ENCODE results near the gene DOC2A.

The DOC2A gene

GRCh38 chr16:29994600-29995323, 16.1 kb downstream of the DOC2A start:
- H3K4me1 ChIP-seq (ENCODE audit: control insufficient read depth, low read length), result peaks cover 36% of the 10 kb centered on the region
- TF ChIP-seq EZH2phosphoT487 (IDR thresholded peaks at IDR 0.05; ENCODE audit: borderline replicate concordance, low read length), result no peak
- no peak for TF ChIP-seq CTCF (IDR thresholded peaks at IDR 0.05; ENCODE audit: low read depth, low read length, poor library complexity, severe bottlenecking)
- H3K79me2 ChIP-seq (ENCODE audit: control insufficient read depth, low read length), result peaks cover 38% of the 10 kb centered on the region
- H3K4me3 ChIP-seq (ENCODE audit: low read length), result peak overlapping the region; percentile 89
- peak overlapping the region; percentile 97 for H3K27ac ChIP-seq (ENCODE audit: low read depth, low read length)
- peak overlapping the region; percentile 100 for H3K4me2 ChIP-seq (ENCODE audit: low read length)
- H3F3A ChIP-seq (ENCODE audit: control insufficient read depth, insufficient read depth), result peaks cover 14% of the 10 kb centered on the region
- H3K36me3 ChIP-seq (ENCODE audit: control insufficient read depth, low read length), result peaks cover 87% of the 10 kb centered on the region
- H3K27me3 ChIP-seq (ENCODE audit: control insufficient read depth, low read length), result no peaks in the 10 kb centered on the region
- no peaks in the 10 kb centered on the region for H4K20me1 ChIP-seq (ENCODE audit: control insufficient read depth, insufficient read depth, low read depth, low read length)
- no peaks in the 10 kb centered on the region for H3K9me3 ChIP-seq (ENCODE audit: control insufficient read depth, insufficient read depth, low read length)
- H3K9me2 ChIP-seq (replicated peaks; ENCODE audit: control insufficient read depth, low read length), result no peaks in the 10 kb centered on the region

- Histone ChIP-seq H3K4me1 (ENCODE audit: control insufficient read depth, low read length) (peaks cover 36% of the 10 kb centered on the region), H3K9me3 (ENCODE audit: control insufficient read depth, insufficient read depth, low read length) (no peaks in the 10 kb centered on the region), H3F3A (ENCODE audit: control insufficient read depth, insufficient read depth) (peaks cover 14% of the 10 kb centered on the region), H3K9me2 (replicated peaks; ENCODE audit: control insufficient read depth, low read length) (no peaks in the 10 kb centered on the region), H3K27ac (ENCODE audit: low read depth, low read length) (peak overlapping the region; percentile 97), H3K79me2 (ENCODE audit: control insufficient read depth, low read length) (peaks cover 38% of the 10 kb centered on the region), H3K36me3 (ENCODE audit: control insufficient read depth, low read length) (peaks cover 87% of the 10 kb centered on the region), H3K4me3 (ENCODE audit: low read length) (peak overlapping the region; percentile 89), H4K20me1 (ENCODE audit: control insufficient read depth, insufficient read depth, low read depth, low read length) (no peaks in the 10 kb centered on the region), H3K27me3 (ENCODE audit: control insufficient read depth, low read length) (no peaks in the 10 kb centered on the region), H3K4me2 (ENCODE audit: low read length) (peak overlapping the region; percentile 100)
- TF ChIP-seq EZH2phosphoT487 (IDR thresholded peaks at IDR 0.05; ENCODE audit: borderline replicate concordance, low read length) (no peak), CTCF (IDR thresholded peaks at IDR 0.05; ENCODE audit: low read depth, low read length, poor library complexity, severe bottlenecking) (no peak)
Measured at GRCh38 chr16:29993903-29994599, 16.8 kb downstream of the DOC2A start.

- TF ChIP-seq CTCF (IDR thresholded peaks at IDR 0.05; ENCODE audit: low read depth, low read length, poor library complexity, severe bottlenecking), result no peak
- TF ChIP-seq EZH2phosphoT487 (IDR thresholded peaks at IDR 0.05; ENCODE audit: borderline replicate concordance, low read length), result no peak
- H3K4me1 ChIP-seq (ENCODE audit: control insufficient read depth, low read length), result peaks cover 36% of the 10 kb centered on the region
- no peaks in the 10 kb centered on the region for H3K9me3 ChIP-seq (ENCODE audit: control insufficient read depth, insufficient read depth, low read length)
- no peaks in the 10 kb centered on the region for H4K20me1 ChIP-seq (ENCODE audit: control insufficient read depth, insufficient read depth, low read depth, low read length)
- peaks cover 14% of the 10 kb centered on the region for H3F3A ChIP-seq (ENCODE audit: control insufficient read depth, insufficient read depth)
- H3K27me3 ChIP-seq (ENCODE audit: control insufficient read depth, low read length), result no peaks in the 10 kb centered on the region
- H3K27ac ChIP-seq (ENCODE audit: low read depth, low read length), result no peak overlapping the region
- H3K4me3 ChIP-seq (ENCODE audit: low read length), result 0 out of 2 replicates have a peak overlapping the region, but pooled peaks have one; percentile 89
- peak overlapping the region; percentile 100 for H3K4me2 ChIP-seq (ENCODE audit: low read length)
- H3K36me3 ChIP-seq (ENCODE audit: control insufficient read depth, low read length), result peaks cover 89% of the 10 kb centered on the region
- peaks cover 36% of the 10 kb centered on the region for H3K79me2 ChIP-seq (ENCODE audit: control insufficient read depth, low read length)
- H3K9me2 ChIP-seq (replicated peaks; ENCODE audit: control insufficient read depth, low read length), result no peaks in the 10 kb centered on the region
Measured at GRCh38 chr16:29993191-29993902, 17.5 kb downstream of the DOC2A start.
